HCT116 (cell line): ENCODE data around the gene PDZRN4. TPM values are rescaled to one million over a fixed set of nuclear protein-coding genes. Genes with fewer than 3 reads are reported as not detected.

Experiments used
- ATAC-seq: fragments of 200-7000 bp; cut with Tn5 transposase; 2 replicates; pipeline ENCODE4 v1.9.1; 2020; ENCODE audit warnings: mild to moderate bottlenecking, moderate library complexity
- BruUV-seq: library from RNA; stranded (reverse); fragments of 400-500 nt; replicated peaks from 2 replicates; lab custom pipeline; 2021; lab: Mats Ljungman, UMichigan
- CTCF ChIA-PET: fragments of 300-600 bp; sonication (Branson Sonifier 250); formaldehyde crosslinking; loops from one replicate; lab custom pipeline; 2021; ENCODE audit warnings: antibody characterized with exemption; lab: Charles Lee
- POLR2A ChIA-PET: fragments of 300-600, 350-600 bp; sonication (Branson Sonifier 250); formaldehyde crosslinking; loops from one replicate; lab custom pipeline; 2021; ENCODE audit warnings: antibody characterized with exemption; lab: Charles Lee
- RAD21 ChIA-PET, 2 experiments: fragments of 300-600 bp; sonication (Branson Sonifier 250); formaldehyde crosslinking; loops; one replicate each; lab custom pipeline; 2023; ENCODE audit warnings: low total read pairs in 2 of 2; ENCODE audit not compliant: uncharacterized antibody in 2 of 2, unreplicated experiment in 2 of 2, low non-redundant PET in 1 of 2; lab: Charles Lee
- DNase-seq: peaks from one replicate; pipeline ENCODE4 v3.0.0-alpha.2; 2010; ENCODE audit warnings: low read depth, low spot score
- H2AFZ ChIP-seq: fragments of 200-600 bp; shearing (Covaris generic), sonication (generic); 2 replicates; pipeline ENCODE4 v1.6.1; 2017; ENCODE audit warnings: low read depth, mixed run types, mixed read lengths, antibody characterized with exemption, low read length; ENCODE audit not compliant: poor library complexity, severe bottlenecking
- H3K27ac ChIP-seq: 2 replicates; pipeline ENCODE4 v1.5.1; 2012; ENCODE audit warnings: low read depth, low read length
- H3K27me3 ChIP-seq: fragments of 200-600 bp; sonication (generic); 2 replicates; pipeline ENCODE4 v1.6.1; 2016; ENCODE audit warnings: mixed run types, low read length, mixed read lengths; ENCODE audit not compliant: insufficient read depth
- H3K36me3 ChIP-seq, 2 experiments: fragments of 200-500 bp in 1 of 2; fragments of 200-600 bp in 1 of 2; sonication (Bioruptor generic) in 1 of 2; sonication (generic) in 1 of 2; 2 replicates each; pipeline versions ENCODE4 v1.5.1 to v1.6.1; 2014 to 2016; ENCODE audit warnings: low read length in 2 of 2, inconsistent platforms in 1 of 2, mixed read lengths in 1 of 2, mixed run types in 1 of 2; ENCODE audit not compliant: insufficient read depth in 2 of 2, control insufficient read depth in 1 of 2
- H3K4me1 ChIP-seq, 2 experiments: fragments of 200-600 bp in 1 of 2; sonication (generic) in 1 of 2; 2 replicates each; pipeline versions ENCODE4 v1.5.1 to v1.6.1; 2012 to 2017; ENCODE audit warnings: low read length in 2 of 2, inconsistent platforms in 1 of 2, mild to moderate bottlenecking in 1 of 2, mixed read lengths in 1 of 2, mixed run types in 1 of 2, moderate library complexity in 1 of 2; ENCODE audit not compliant: insufficient read depth in 2 of 2, control insufficient read depth in 1 of 2
- H3K4me2 ChIP-seq: fragments of 200-600 bp; sonication (generic); 2 replicates; pipeline ENCODE4 v1.6.1; 2017; ENCODE audit warnings: mixed run types, low read length, mixed read lengths
- H3K4me3 ChIP-seq, 2 experiments: fragments of 200-600 bp in 1 of 2; sonication (generic) in 1 of 2; replicated peaks in 1 of 2; 2 replicates each; pipeline ENCODE4 v1.5.1; 2011 to 2016; ENCODE audit warnings: low read length in 2 of 2, control low read depth in 1 of 2, low read depth in 1 of 2, mild to moderate bottlenecking in 1 of 2, mixed read lengths in 1 of 2, mixed run types in 1 of 2
- H3K79me2 ChIP-seq: fragments of 200-600 bp; sonication (generic); 2 replicates; pipeline ENCODE4 v1.6.1; 2017; ENCODE audit warnings: mild to moderate bottlenecking, mixed run types, low read length, moderate library complexity, mixed read lengths; ENCODE audit not compliant: insufficient read depth
- H3K9ac ChIP-seq: fragments of 200-600 bp; sonication (generic); 2 replicates; pipeline ENCODE4 v1.6.1; 2016; ENCODE audit warnings: low read length, mixed read lengths
- H3K9me2 ChIP-seq: fragments of 200-600 bp; sonication (generic), shearing (Covaris generic); 2 replicates; pipeline ENCODE4 v1.6.1; 2017; ENCODE audit warnings: mixed run types, mild to moderate bottlenecking, moderate library complexity; ENCODE audit not compliant: insufficient read depth
- H3K9me3 ChIP-seq, 2 experiments: fragments of 200-500 bp in 1 of 2; fragments of 200-600 bp in 1 of 2; sonication (Bioruptor generic) in 1 of 2; sonication (generic) in 1 of 2; 2 replicates each; pipeline ENCODE4 v1.6.1; 2014 to 2017; ENCODE audit warnings: low read length in 2 of 2, mixed read lengths in 2 of 2, inconsistent platforms in 1 of 2, low read depth in 1 of 2, mild to moderate bottlenecking in 1 of 2, mixed run types in 1 of 2, moderate library complexity in 1 of 2; ENCODE audit not compliant: control insufficient read depth in 1 of 2, insufficient read depth in 1 of 2
- H4K20me1 ChIP-seq: fragments of 200-600 bp; sonication (generic), shearing (Covaris generic); 2 replicates; pipeline ENCODE4 v1.6.1; 2017; ENCODE audit warnings: mixed run types, mild to moderate bottlenecking, moderate library complexity; ENCODE audit not compliant: insufficient read depth
- CBX3 ChIP-seq: IDR thresholded peaks from 2 replicates; pipeline ENCODE4 v1.6.1; 2012; ENCODE audit warnings: low read depth
- CEBPB ChIP-seq: IDR thresholded peaks from 2 replicates; pipeline ENCODE4 v1.6.1; 2012; ENCODE audit warnings: low read depth
- EGR1 ChIP-seq: IDR thresholded peaks from 2 replicates; pipeline ENCODE4 v1.6.1; 2012; ENCODE audit warnings: low read depth
- EZH2phosphoT487 ChIP-seq: fragments of 200-600 bp; IDR thresholded peaks from 2 replicates; pipeline ENCODE4 v1.6.1; 2018; ENCODE audit warnings: antibody characterized with exemption, borderline replicate concordance
- POLR2A ChIP-seq: IDR thresholded peaks from 2 replicates; pipeline ENCODE4 v1.7.0; 2011; ENCODE audit warnings: borderline replicate concordance; ENCODE audit not compliant: insufficient read depth, insufficient read length; ENCODE audit errors: extremely low read depth
- RAD21 ChIP-seq: IDR thresholded peaks from 2 replicates; pipeline ENCODE4 v1.6.1; 2012; ENCODE audit warnings: low read depth, mild to moderate bottlenecking
- SP1 ChIP-seq: IDR thresholded peaks from 2 replicates; pipeline ENCODE4 v1.6.1; 2012; ENCODE audit warnings: low read depth
- intact Hi-C: fragments of 100-400 bp; cut with micrococcal nuclease; formaldehyde crosslinking; loops from 2 replicates; pipeline ENCODE4 v1.10.0; 2022
- total RNA-seq: library from RNA; stranded (reverse); gene quantifications from one replicate; pipeline ENCODE4 v1.2.1, GENCODE V29; 2021; ENCODE audit not compliant: unreplicated experiment
- TF ChIP-seq, protein P1 (sequence below): IDR thresholded peaks from 2 replicates; pipeline ENCODE4 v1.6.1; 2012
- TF ChIP-seq, protein P2 (sequence below): IDR thresholded peaks from 2 replicates; pipeline ENCODE4 v1.6.1; 2012; ENCODE audit warnings: low read depth

The PDZRN4 gene
- total RNA-seq, 1 experiment from 2014 or later, result not detected

DNA sequence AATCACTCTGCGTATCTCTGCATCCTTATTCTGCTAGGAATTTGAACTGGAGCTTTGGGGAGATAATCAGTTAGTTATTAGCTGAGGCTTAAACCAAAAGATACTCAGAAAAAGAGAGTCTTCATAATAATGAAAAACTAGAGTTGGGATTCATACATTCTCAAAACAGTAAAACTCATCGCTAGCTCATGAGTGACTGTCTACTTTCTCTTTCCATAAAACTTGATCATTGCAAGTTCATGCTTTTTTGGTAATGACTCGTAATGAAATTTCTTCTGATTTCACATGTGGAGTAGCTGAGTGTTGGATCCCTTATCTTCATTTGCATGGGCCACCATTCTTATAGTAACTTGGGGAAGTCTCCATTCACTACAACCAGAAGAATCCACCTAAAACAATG is 397.7 kb downstream of the PDZRN4 start:
- Histone ChIP-seq H2AFZ (no peak overlapping the region), H3K27ac (no peak overlapping the region)
- TF ChIP-seq EZH2phosphoT487 (no peak), CEBPB (no peak), RAD21 (no peak), POLR2A (no peak), CBX3 (no peak), EGR1 (no peak), SP1 (no peak)
- TF ChIP-seq, protein P1, sequence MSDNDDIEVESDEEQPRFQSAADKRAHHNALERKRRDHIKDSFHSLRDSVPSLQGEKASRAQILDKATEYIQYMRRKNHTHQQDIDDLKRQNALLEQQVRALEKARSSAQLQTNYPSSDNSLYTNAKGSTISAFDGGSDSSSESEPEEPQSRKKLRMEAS, result no peak
- TF ChIP-seq, protein P2, sequence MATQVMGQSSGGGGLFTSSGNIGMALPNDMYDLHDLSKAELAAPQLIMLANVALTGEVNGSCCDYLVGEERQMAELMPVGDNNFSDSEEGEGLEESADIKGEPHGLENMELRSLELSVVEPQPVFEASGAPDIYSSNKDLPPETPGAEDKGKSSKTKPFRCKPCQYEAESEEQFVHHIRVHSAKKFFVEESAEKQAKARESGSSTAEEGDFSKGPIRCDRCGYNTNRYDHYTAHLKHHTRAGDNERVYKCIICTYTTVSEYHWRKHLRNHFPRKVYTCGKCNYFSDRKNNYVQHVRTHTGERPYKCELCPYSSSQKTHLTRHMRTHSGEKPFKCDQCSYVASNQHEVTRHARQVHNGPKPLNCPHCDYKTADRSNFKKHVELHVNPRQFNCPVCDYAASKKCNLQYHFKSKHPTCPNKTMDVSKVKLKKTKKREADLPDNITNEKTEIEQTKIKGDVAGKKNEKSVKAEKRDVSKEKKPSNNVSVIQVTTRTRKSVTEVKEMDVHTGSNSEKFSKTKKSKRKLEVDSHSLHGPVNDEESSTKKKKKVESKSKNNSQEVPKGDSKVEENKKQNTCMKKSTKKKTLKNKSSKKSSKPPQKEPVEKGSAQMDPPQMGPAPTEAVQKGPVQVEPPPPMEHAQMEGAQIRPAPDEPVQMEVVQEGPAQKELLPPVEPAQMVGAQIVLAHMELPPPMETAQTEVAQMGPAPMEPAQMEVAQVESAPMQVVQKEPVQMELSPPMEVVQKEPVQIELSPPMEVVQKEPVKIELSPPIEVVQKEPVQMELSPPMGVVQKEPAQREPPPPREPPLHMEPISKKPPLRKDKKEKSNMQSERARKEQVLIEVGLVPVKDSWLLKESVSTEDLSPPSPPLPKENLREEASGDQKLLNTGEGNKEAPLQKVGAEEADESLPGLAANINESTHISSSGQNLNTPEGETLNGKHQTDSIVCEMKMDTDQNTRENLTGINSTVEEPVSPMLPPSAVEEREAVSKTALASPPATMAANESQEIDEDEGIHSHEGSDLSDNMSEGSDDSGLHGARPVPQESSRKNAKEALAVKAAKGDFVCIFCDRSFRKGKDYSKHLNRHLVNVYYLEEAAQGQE, result no peak
- TF ChIP-seq, all 23 proteins: peak for 0
- ATAC-seq, result no peak
- no peaks in the 10 kb centered on the region for H3K79me2 ChIP-seq
- no peaks in the 10 kb centered on the region for H3K9me3 ChIP-seq
- intact Hi-C loops, result loop anchor here (2.0 kb wide), 1 partner anchor 15 kb away; no protein-coding TSS in a partner anchor
- no peak overlapping the region for H3K9ac ChIP-seq
- H4K20me1 ChIP-seq, result no peaks in the 10 kb centered on the region
- CTCF ChIA-PET, result no interaction called here
- H3K4me2 ChIP-seq, result no peak overlapping the region
- H3K9me2 ChIP-seq, result no peaks in the 10 kb centered on the region
- H3K4me3 ChIP-seq, result no peak overlapping the region
- no TSS peak for BruUV-seq
- no peaks in the 10 kb centered on the region for H3K36me3 ChIP-seq
- H3K4me1 ChIP-seq, result no peaks in the 10 kb centered on the region
- RAD21 ChIA-PET, result no interaction called here
- no peaks in the 10 kb centered on the region for H3K27me3 ChIP-seq
- POLR2A ChIA-PET, result no interaction called here
- no peak for DNase-seq
